Inflammatory macrophage treated with lipopolysaccharide for 1 hour (primary cell): ENCODE results near the gene TAS1R1.
"Not testable (repeated sequence)": the region's sequence is repeated elsewhere in the genome, so short reads cannot be mapped to it uniquely, and the experiment has no call there.

Experiments
- DNase-seq, 2 donors: peaks; one replicate each; pipeline ENCODE4 v3.0.0-alpha.2; 2020 to 2022

The TAS1R1 gene

GRCh38 chr1:6523566-6523965 lies 31.5 kb upstream of the TAS1R1 start:
- peak; percentile 52 to 79 for DNase-seq

GRCh38 chr1:6526316-6526715 lies 28.8 kb upstream of the TAS1R1 start:
- no peak for DNase-seq

DNA sequence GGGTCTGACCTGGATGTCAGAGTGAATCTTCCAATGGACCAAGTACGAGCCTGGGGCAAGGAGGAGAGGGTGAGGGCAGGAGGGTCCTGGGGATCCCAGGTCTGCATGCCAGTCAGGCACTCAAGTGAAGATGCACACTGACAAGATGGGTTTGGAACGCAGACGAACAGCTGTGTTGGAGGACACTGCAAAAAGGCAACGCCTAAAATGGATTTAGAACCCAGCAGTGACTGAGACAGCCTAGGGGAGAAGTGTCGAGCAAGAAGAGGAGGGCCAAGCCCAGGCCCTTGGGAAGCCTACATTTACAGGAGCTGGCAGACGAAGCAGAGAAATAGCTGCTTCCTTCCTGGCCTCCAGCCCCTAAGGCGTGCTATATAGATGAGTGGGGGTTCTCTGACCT lies 26.6 kb upstream of the TAS1R1 start:
- no peak for DNase-seq

DNA sequence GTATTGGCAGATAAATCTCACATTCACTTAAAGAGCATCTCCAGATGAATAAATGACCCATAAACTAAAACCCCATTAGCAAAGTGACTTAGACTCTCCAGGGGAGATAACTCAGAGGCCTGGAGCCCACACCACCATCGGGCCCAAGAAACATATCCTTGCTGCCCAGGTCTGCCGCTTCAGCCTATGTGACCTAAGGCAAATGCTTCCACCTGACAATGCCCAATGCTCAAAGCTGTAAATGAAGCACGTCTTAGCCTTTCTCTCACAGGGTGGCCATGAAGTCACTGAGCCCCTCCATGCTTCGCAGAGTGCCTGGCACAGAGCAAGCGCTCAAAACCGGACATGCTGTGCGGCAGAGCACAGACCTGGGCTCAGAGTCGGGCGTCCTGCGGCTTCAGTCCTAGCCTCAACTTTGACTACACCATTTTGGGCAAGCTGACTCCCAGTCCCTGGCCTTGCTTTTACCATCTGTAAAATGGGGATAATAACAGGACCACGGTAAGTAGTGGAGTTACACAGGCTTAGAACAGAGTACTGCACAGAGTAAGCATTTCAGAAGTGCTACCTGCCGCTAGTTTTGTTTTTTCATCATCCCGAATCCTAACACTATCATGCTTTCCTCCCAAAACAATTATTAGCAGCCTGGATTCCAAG lies 24.5 kb upstream of the TAS1R1 start:
- no peak for DNase-seq

DNA sequence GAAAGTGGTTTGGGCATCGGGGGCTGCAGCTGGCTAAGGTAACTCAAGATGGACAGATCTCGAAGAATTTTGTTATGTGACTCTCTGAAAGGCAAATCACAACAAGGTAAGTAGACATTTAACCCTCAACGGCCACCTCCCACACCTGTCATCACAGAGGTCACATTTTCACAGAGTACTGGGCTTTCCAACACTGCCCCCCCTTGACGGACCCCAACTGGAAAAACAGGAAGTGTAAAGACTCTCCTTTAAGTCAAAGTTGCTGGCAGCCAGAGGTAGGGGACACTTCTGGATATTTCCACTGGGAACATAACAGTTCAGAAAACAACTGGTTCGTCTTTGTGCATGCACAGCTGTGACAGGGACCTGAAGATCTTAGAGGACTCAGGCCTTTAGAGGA lies 23.1 kb upstream of the TAS1R1 start:
- no peak for DNase-seq

- DNase-seq, result no peak
These were observed 20.8 kb upstream of the TAS1R1 start for GRCh38 chr1:6534248-6534822.

DNA sequence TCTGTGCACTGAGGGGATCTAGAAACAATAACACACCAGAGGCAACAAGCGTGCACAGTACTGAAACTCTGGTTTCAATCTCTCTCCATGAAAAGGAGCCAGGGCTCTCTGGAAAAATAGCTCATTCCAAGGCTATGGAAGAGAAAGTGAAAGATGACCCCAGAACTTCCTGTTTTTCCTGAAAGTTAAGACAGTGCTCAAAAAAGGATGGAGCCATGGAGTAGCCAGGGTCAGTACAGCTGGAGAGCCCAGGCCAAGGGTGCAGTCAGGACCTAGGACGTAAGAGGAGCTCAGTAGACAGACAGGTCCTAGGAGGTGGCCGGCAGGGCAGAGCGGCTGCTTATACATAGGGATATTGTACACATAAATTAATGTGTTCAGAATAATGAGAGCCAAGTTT lies 19.9 kb upstream of the TAS1R1 start:
- peak; percentile 0 to 2 for DNase-seq

DNA sequence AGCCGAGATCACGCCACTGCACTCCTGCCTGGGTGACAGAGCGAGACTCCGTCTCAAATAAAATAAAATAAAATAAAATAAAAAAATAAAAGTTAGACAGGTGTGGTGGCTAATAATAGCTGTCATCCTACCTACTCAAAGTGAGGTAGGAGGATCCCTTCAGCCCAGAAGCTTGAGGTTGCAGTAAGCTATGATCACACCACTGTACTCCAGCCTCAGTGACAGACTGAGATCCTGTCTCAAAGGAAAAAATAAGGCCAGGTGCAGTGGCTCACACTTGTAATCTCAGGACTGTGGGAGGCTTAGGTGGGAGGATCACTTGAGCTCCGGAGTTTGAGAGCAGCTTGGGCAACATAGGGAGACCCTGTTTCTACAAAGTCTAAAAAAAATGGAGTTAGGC lies 18.8 kb upstream of the TAS1R1 start:
- no peak for DNase-seq

DNA sequence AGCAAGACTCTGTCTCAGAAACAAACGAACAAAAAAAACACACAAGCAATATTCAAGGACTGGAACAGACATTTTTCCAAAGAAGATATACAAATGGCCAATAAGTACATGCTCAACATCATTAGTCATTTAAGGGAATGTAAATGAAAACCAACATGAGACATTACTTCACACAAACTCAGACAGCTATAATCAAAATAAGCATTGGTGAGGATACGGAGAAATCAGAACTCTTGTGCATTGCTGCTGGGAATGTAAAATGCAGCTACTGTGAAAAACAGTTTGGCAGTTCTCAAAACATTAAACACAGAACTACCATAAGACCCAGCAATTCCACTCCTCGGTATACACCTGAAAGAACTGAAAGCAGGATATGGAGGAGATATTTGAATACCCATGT lies 16.2 kb upstream of the TAS1R1 start:
- no peak for DNase-seq

DNA sequence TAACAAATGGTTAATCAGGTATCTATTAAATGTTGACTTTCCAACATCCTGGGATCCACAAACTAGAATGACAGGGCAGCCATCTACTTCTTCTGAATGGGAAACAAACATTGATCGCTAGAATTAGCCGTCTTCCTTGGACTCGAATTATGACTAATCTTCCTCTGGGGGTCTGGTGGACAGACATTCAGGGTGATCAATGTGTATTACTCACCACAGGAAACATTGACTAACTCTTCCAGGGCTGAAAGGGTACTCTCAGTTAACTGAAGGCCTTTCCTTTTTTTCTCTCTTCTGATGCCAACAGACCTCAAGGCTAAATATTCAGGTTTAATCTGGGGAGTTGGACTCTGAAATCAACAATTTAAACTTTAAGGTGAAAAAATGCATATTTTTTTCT lies 10.3 kb upstream of the TAS1R1 start:
- DNase-seq, result no peak

GRCh38 chr1:6545276-6546112 lies 9.6 kb upstream of the TAS1R1 start:
- DNase-seq, result no peak

GRCh38 chr1:6546326-6546725 lies 8.8 kb upstream of the TAS1R1 start:
- DNase-seq, result peak; percentile 9 to 22

DNA sequence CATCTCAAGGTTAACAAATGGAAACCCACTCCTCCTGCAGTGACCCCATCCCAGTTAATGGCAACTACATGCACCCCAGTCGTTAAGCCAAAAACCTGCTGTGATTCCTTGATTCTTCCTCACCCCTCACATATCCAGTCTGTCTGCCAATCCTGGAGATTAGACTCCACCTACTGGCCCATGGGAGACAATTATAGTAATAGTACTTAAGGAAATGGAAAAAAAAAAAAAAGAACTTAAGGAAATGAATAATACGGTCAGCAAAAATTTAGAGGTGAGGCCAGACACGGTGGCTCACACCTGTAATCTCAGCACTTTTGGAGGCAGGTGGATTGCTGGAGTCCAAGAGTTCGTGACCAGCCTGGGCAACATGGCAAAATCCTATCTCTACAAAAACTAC lies 7.8 kb upstream of the TAS1R1 start:
- DNase-seq, result peak in 1 of 2 donors; percentile 1

DNA sequence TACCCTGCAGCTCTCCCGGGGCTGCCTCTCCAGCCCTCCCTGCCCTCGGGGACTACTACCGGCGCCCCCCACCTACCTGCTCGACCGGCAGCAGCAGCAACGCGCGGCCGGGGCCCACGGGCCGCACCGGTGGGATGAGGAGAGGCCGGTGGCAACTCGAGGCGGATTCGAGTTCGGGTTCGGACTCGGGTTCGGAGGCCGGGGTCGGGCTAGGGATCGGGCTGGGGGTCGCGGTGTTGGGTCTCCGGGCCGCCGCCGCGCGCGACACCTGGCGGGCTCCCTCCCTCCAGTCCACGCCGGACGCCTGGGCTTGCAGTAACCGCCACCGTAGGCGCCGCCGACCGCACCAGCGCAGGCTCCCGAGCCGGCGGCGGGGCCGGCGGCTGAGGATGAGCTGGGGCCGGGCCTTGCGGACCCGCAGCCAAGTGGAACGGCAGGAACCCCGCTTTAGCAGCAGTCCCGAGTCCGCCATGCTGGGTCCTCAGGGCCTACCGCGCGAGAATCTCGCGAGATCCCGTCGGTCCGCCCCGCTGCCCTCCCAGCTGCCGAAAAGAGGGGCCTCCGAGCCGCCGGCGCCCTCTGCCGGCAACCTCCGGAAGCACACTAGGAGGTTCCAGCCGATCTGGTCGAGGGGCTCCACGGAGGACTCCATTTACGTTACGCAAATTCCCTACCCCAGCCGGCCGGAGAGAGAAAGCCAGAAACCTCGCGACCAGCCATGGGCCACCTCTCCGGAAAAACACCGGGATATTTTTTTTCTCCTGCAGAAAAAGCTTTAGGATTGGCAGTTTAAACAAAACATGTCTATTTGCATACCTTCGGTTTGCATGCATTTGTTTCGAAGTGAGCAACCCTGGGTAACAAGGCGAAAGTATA lies 838 bp upstream of the TAS1R1 start, which contains the start of gene NOL9:
TSS of gene NOL9 (minus strand) at position 483 of the 876 bp plus-strand sequence. CDS start at position 472, 11 bp downstream.
- peak; percentile 84 to 97 for DNase-seq

DNA sequence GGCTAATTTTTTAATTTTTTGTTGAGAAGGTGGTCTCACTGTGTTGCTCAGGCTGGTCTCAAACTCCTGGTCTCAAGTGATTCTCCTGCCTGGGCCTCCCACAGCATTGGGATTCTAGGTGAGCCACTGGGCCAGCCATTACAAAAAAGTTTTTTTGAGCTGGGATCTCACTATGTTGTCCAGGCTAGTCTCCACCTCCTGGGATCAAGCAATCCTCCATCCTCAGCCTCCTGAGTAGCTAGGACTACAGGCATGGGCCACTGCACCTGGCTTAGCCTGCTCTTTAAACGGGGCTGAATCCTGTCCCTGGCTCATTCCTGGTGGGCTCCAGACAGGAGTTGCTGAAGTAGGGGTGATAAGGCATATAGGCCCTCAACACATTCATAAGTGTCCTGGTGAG lies 2.5 kb downstream of the TAS1R1 start:
- DNase-seq, result no peak

GRCh38 chr1:6559161-6559560 lies 4.1 kb downstream of the TAS1R1 start:
- not testable (repeated sequence) for DNase-seq

- no peak for DNase-seq
These were observed 5.2 kb downstream of the TAS1R1 start for GRCh38 chr1:6560267-6560666.

DNA sequence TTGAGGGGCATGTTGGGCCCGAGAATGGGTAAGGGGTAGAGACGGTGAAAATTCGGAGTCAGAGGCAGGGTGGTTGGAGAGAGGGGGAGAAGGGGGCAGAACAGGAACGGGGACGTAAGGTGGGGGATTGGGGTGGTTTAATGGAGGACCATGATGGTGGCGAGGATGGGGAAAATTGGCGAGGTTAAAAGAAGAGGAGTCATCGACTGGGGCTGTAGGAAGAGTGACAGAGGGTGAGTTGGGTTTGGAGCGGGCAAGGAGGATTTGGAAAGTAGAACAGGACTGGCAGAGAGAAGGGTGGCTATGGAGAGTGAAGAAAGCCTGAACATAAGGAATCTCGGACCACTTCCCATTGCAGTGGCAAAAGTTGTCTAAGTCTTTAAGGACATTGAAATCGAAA lies 13.9 kb downstream of the TAS1R1 start:
- no peak for DNase-seq

- DNase-seq, result no peak
These were observed 15.0 kb downstream of the TAS1R1 start for GRCh38 chr1:6570100-6570499.

DNA sequence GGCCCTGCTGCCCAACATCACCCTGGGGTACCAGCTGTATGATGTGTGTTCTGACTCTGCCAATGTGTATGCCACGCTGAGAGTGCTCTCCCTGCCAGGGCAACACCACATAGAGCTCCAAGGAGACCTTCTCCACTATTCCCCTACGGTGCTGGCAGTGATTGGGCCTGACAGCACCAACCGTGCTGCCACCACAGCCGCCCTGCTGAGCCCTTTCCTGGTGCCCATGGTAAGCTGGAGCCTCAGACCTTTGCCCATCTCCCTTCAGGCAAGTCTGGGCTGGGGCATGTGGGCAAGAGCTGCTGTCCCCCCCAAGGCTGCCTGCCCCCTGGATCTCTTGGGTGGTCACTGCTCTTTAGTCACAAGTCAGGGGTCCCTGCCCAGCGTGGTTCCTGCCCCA lies 15.9 kb downstream of the TAS1R1 start:
- no peak for DNase-seq

- DNase-seq, result no peak
These were observed 17.7 kb downstream of the TAS1R1 start for GRCh38 chr1:6572653-6573383.

GRCh38 chr1:6574025-6574620 lies 19.0 kb downstream of the TAS1R1 start:
- no peak for DNase-seq
